HG02885 (cell line): ENCODE results near the gene PIK3R1.
A peak's percentile ranks its signal among the peaks of the same experiment; 100 is the strongest.

Experiments used
- ATAC-seq: cut with Tn5 transposase; IDR thresholded peaks from one replicate; pipeline ENCODE4 v1.9.1; 2021; ENCODE audit warnings: mild to moderate bottlenecking; ENCODE audit not compliant: unreplicated experiment, poor library complexity

The PIK3R1 gene

GRCh38 chr5:68267066-68267465 is 51.5 kb downstream of the PIK3R1 start:
- no peak for ATAC-seq

- ATAC-seq = peak; percentile 52
Observed at GRCh38 chr5:68268101-68268851, 52.7 kb downstream of the PIK3R1 start.

GRCh38 chr5:68268852-68269130 is 53.2 kb downstream of the PIK3R1 start:
- no peak for ATAC-seq

- ATAC-seq = no peak
Observed at GRCh38 chr5:68269820-68270219, 54.3 kb downstream of the PIK3R1 start.

GRCh38 chr5:68270399-68270975 is 54.9 kb downstream of the PIK3R1 start:
- no peak for ATAC-seq

GRCh38 chr5:68271124-68271523 is 55.6 kb downstream of the PIK3R1 start:
- no peak for ATAC-seq

- ATAC-seq = no peak
Observed at GRCh38 chr5:68272289-68272688, 56.7 kb downstream of the PIK3R1 start.

GRCh38 chr5:68273717-68274409 is 58.3 kb downstream of the PIK3R1 start:
- ATAC-seq = peak; percentile 71

GRCh38 chr5:68274847-68275651 is 59.5 kb downstream of the PIK3R1 start:
- peak; percentile 64 for ATAC-seq

GRCh38 chr5:68276740-68277139 is 61.2 kb downstream of the PIK3R1 start:
- ATAC-seq = no peak

- no peak for ATAC-seq
Observed at GRCh38 chr5:68277431-68277830, 61.9 kb downstream of the PIK3R1 start.

- no peak for ATAC-seq
Observed at GRCh38 chr5:68279984-68280383, 64.4 kb downstream of the PIK3R1 start.

- no peak for ATAC-seq
Observed at GRCh38 chr5:68282001-68282400, 66.4 kb downstream of the PIK3R1 start.

GRCh38 chr5:68283766-68284165 is 68.2 kb downstream of the PIK3R1 start:
- ATAC-seq = no peak

GRCh38 chr5:68285075-68285840 is 69.7 kb downstream of the PIK3R1 start:
- ATAC-seq = peak; percentile 28

GRCh38 chr5:68285851-68286611 is 70.5 kb downstream of the PIK3R1 start:
- ATAC-seq = no peak

GRCh38 chr5:68286612-68286912 is 71.0 kb downstream of the PIK3R1 start:
- no peak for ATAC-seq

- no peak for ATAC-seq
Observed at GRCh38 chr5:68287631-68287975, 72.0 kb downstream of the PIK3R1 start.

- peak; percentile 82 for ATAC-seq
Observed at GRCh38 chr5:68287976-68288706, 72.6 kb downstream of the PIK3R1 start.
